Measurements from ENCODE around the gene TFDP2.
"Not testable (repeated sequence)": the region's sequence is repeated elsewhere in the genome, so short reads cannot be mapped to it uniquely, and the experiment has no call there.

Gene TFDP2

GRCh38 chr3:142151828-142152227 is 2.5 kb upstream of the TFDP2 start:
- peaks cover 3 to 25% (median 21%) of the 10 kb centered on the region in 5 donors for H3K4me1 ChIP-seq (ENCODE audit: control insufficient read depth in 5 of 5, insufficient read depth in 5 of 5, low read length in 5 of 5)
- H3K4me3 ChIP-seq (ENCODE audit: low read depth in 1 of 5, low read length in 5 of 5): no peak overlapping the region
- H3K36me3 ChIP-seq (ENCODE audit: control insufficient read depth in 5 of 5, insufficient read depth in 5 of 5, low read length in 5 of 5): no peaks in the 10 kb centered on the region
- H3K27ac ChIP-seq (ENCODE audit: low read depth, low read length): no peak overlapping the region
- no peak overlapping the region for H3K9ac ChIP-seq (ENCODE audit: low read length in 5 of 5)
- no peaks in the 10 kb centered on the region for H3K27me3 ChIP-seq (ENCODE audit: control insufficient read depth in 5 of 5, insufficient read depth in 4 of 5, low read length in 5 of 5)
- H3K9me3 ChIP-seq (ENCODE audit: control insufficient read depth in 5 of 5, low read length in 5 of 5): no peaks in the 10 kb centered on the region

- Histone ChIP-seq H3K27ac (ENCODE audit: low read depth, low read length) (no peak overlapping the region), H3K9ac (ENCODE audit: low read length in 5 of 5) (no peak overlapping the region), H3K9me3 (ENCODE audit: control insufficient read depth in 5 of 5, low read length in 5 of 5) (no peaks in the 10 kb centered on the region)
Measured at GRCh38 chr3:142151240-142151639, 1.9 kb upstream of the TFDP2 start.

GRCh38 chr3:142150271-142150670 is 927 bp upstream of the TFDP2 start:
- no peak overlapping the region for H3K4me3 ChIP-seq (ENCODE audit: low read depth in 1 of 5, low read length in 5 of 5)
- no peaks in the 10 kb centered on the region for H3K36me3 ChIP-seq (ENCODE audit: control insufficient read depth in 5 of 5, insufficient read depth in 5 of 5, low read length in 5 of 5)
- H3K27ac ChIP-seq (ENCODE audit: low read depth, low read length): no peak overlapping the region
- no peaks in the 10 kb centered on the region for H3K27me3 ChIP-seq (ENCODE audit: control insufficient read depth in 5 of 5, insufficient read depth in 4 of 5, low read length in 5 of 5)
- H3K4me1 ChIP-seq (ENCODE audit: control insufficient read depth in 5 of 5, insufficient read depth in 5 of 5, low read length in 5 of 5): peaks cover 3 to 27% (median 21%) of the 10 kb centered on the region in 5 donors
- no peak overlapping the region for H3K9ac ChIP-seq (ENCODE audit: low read length in 5 of 5)
- no peaks in the 10 kb centered on the region for H3K9me3 ChIP-seq (ENCODE audit: control insufficient read depth in 5 of 5, low read length in 5 of 5)

More at GRCh38 chr3:142151240-142151639, 1.9 kb upstream of the TFDP2 start:
- Histone ChIP-seq H3K36me3 (ENCODE audit: control insufficient read depth in 5 of 5, insufficient read depth in 5 of 5, low read length in 5 of 5) (no peaks in the 10 kb centered on the region), H3K4me3 (ENCODE audit: low read depth in 1 of 5, low read length in 5 of 5) (no peak overlapping the region), H3K4me1 (ENCODE audit: control insufficient read depth in 5 of 5, insufficient read depth in 5 of 5, low read length in 5 of 5) (peaks cover 3 to 27% (median 21%) of the 10 kb centered on the region in 5 donors), H3K27me3 (ENCODE audit: control insufficient read depth in 5 of 5, insufficient read depth in 4 of 5, low read length in 5 of 5) (no peaks in the 10 kb centered on the region)

- Histone ChIP-seq H3K27me3 (ENCODE audit: control insufficient read depth in 5 of 5, insufficient read depth in 4 of 5, low read length in 5 of 5) (no peaks in the 10 kb centered on the region), H3K27ac (ENCODE audit: low read depth, low read length) (no peak overlapping the region), H3K9me3 (ENCODE audit: control insufficient read depth in 5 of 5, low read length in 5 of 5) (no peaks in the 10 kb centered on the region), H3K36me3 (ENCODE audit: control insufficient read depth in 5 of 5, insufficient read depth in 5 of 5, low read length in 5 of 5) (no peaks in the 10 kb centered on the region), H3K9ac (ENCODE audit: low read length in 5 of 5) (peak overlapping the region in 2 of 5 donors; percentile 20 to 62), H3K4me1 (ENCODE audit: control insufficient read depth in 5 of 5, insufficient read depth in 5 of 5, low read length in 5 of 5) (peaks cover 3 to 27% (median 21%) of the 10 kb centered on the region in 5 donors), H3K4me3 (ENCODE audit: low read depth in 1 of 5, low read length in 5 of 5) (peak overlapping the region; percentile 68 to 84 (median 81))
Measured at GRCh38 chr3:142149673-142149992, 289 bp upstream of the TFDP2 start.

- Histone ChIP-seq H3K4me3 (ENCODE audit: low read depth in 1 of 5, low read length in 5 of 5) (peak overlapping the region; percentile 68 to 97 (median 84)), H3K27me3 (ENCODE audit: control insufficient read depth in 5 of 5, insufficient read depth in 4 of 5, low read length in 5 of 5) (no peaks in the 10 kb centered on the region), H3K9ac (ENCODE audit: low read length in 5 of 5) (peak overlapping the region; percentile 49 to 91 (median 75)), H3K9me3 (ENCODE audit: control insufficient read depth in 5 of 5, low read length in 5 of 5) (no peaks in the 10 kb centered on the region), H3K27ac (ENCODE audit: low read depth, low read length) (peak overlapping the region; percentile 47), H3K36me3 (ENCODE audit: control insufficient read depth in 5 of 5, insufficient read depth in 5 of 5, low read length in 5 of 5) (no peaks in the 10 kb centered on the region), H3K4me1 (ENCODE audit: control insufficient read depth in 5 of 5, insufficient read depth in 5 of 5, low read length in 5 of 5) (peaks cover 3 to 27% (median 21%) of the 10 kb centered on the region in 5 donors)
Measured at GRCh38 chr3:142148044-142148791, 1.1 kb downstream of the TFDP2 start.

- H3K9ac ChIP-seq (ENCODE audit: low read length in 5 of 5); H3K9me3 ChIP-seq (ENCODE audit: control insufficient read depth in 5 of 5, low read length in 5 of 5); H3K27ac ChIP-seq (ENCODE audit: low read depth, low read length); H3K4me3 ChIP-seq (ENCODE audit: low read depth in 1 of 5, low read length in 5 of 5); H3K27me3 ChIP-seq (ENCODE audit: control insufficient read depth in 5 of 5, insufficient read depth in 4 of 5, low read length in 5 of 5); H3K36me3 ChIP-seq (ENCODE audit: control insufficient read depth in 5 of 5, insufficient read depth in 5 of 5, low read length in 5 of 5): not testable (repeated sequence)
- H3K4me1 ChIP-seq (ENCODE audit: control insufficient read depth in 5 of 5, insufficient read depth in 5 of 5, low read length in 5 of 5): peaks cover 3 to 24% (median 18%) of the 10 kb centered on the region in 5 donors
Measured at GRCh38 chr3:142144587-142144986, 4.8 kb downstream of the TFDP2 start.

GRCh38 chr3:142140608-142141285 is 8.6 kb downstream of the TFDP2 start:
- not testable (repeated sequence) for H3K36me3 ChIP-seq (ENCODE audit: control insufficient read depth in 5 of 5, insufficient read depth in 5 of 5, low read length in 5 of 5); H3K27ac ChIP-seq (ENCODE audit: low read depth, low read length); H3K9me3 ChIP-seq (ENCODE audit: control insufficient read depth in 5 of 5, low read length in 5 of 5); H3K4me1 ChIP-seq (ENCODE audit: control insufficient read depth in 5 of 5, insufficient read depth in 5 of 5, low read length in 5 of 5); H3K4me3 ChIP-seq (ENCODE audit: low read depth in 1 of 5, low read length in 5 of 5); H3K9ac ChIP-seq (ENCODE audit: low read length in 5 of 5); H3K27me3 ChIP-seq (ENCODE audit: control insufficient read depth in 5 of 5, insufficient read depth in 4 of 5, low read length in 5 of 5)

- H3K4me3 ChIP-seq (ENCODE audit: low read depth in 1 of 5, low read length in 5 of 5); H3K9me3 ChIP-seq (ENCODE audit: control insufficient read depth in 5 of 5, low read length in 5 of 5); H3K27ac ChIP-seq (ENCODE audit: low read depth, low read length); H3K4me1 ChIP-seq (ENCODE audit: control insufficient read depth in 5 of 5, insufficient read depth in 5 of 5, low read length in 5 of 5); H3K36me3 ChIP-seq (ENCODE audit: control insufficient read depth in 5 of 5, insufficient read depth in 5 of 5, low read length in 5 of 5); H3K27me3 ChIP-seq (ENCODE audit: control insufficient read depth in 5 of 5, insufficient read depth in 4 of 5, low read length in 5 of 5); H3K9ac ChIP-seq (ENCODE audit: low read length in 5 of 5): not testable (repeated sequence)
Measured at GRCh38 chr3:142137089-142137488, 12.3 kb downstream of the TFDP2 start.

GRCh38 chr3:142134799-142135325 is 14.5 kb downstream of the TFDP2 start:
- Histone ChIP-seq H3K9ac (ENCODE audit: low read length in 5 of 5) (peak overlapping the region in 1 of 5 donors; percentile 16), H3K4me1 (ENCODE audit: control insufficient read depth in 5 of 5, insufficient read depth in 5 of 5, low read length in 5 of 5) (no peaks in the 10 kb centered on the region), H3K9me3 (ENCODE audit: control insufficient read depth in 5 of 5, low read length in 5 of 5) (no peaks in the 10 kb centered on the region), H3K36me3 (ENCODE audit: control insufficient read depth in 5 of 5, insufficient read depth in 5 of 5, low read length in 5 of 5) (no peaks in the 10 kb centered on the region), H3K27ac (ENCODE audit: low read depth, low read length) (no peak overlapping the region), H3K4me3 (ENCODE audit: low read depth in 1 of 5, low read length in 5 of 5) (no peak overlapping the region), H3K27me3 (ENCODE audit: control insufficient read depth in 5 of 5, insufficient read depth in 4 of 5, low read length in 5 of 5) (no peaks in the 10 kb centered on the region)

- Histone ChIP-seq H3K27me3 (ENCODE audit: control insufficient read depth in 5 of 5, insufficient read depth in 4 of 5, low read length in 5 of 5) (no peaks in the 10 kb centered on the region), H3K9ac (ENCODE audit: low read length in 5 of 5) (no peak overlapping the region), H3K4me3 (ENCODE audit: low read depth in 1 of 5, low read length in 5 of 5) (no peak overlapping the region), H3K27ac (ENCODE audit: low read depth, low read length) (no peak overlapping the region), H3K9me3 (ENCODE audit: control insufficient read depth in 5 of 5, low read length in 5 of 5) (no peaks in the 10 kb centered on the region), H3K36me3 (ENCODE audit: control insufficient read depth in 5 of 5, insufficient read depth in 5 of 5, low read length in 5 of 5) (no peaks in the 10 kb centered on the region), H3K4me1 (ENCODE audit: control insufficient read depth in 5 of 5, insufficient read depth in 5 of 5, low read length in 5 of 5) (peaks cover 0 to 3% (median 0%) of the 10 kb centered on the region in 5 donors)
Measured at GRCh38 chr3:142129516-142130171, 19.7 kb downstream of the TFDP2 start.

Measured in subcutaneous abdominal adipose tissue (tissue), 5 donors.